Body of pancreas (tissue), 4 donors: ENCODE data around the gene TEX101.

ENCODE experiments used
- CTCF ChIP-seq, 7 experiments: fragments of 450-650 bp in 4 of 7; fragments of 200-600 bp in 3 of 7; sonication (generic) in 3 of 7; IDR thresholded peaks; one replicate each; pipeline ENCODE4 v1.5.1; 2016 to 2019; ENCODE audit warnings: antibody characterized with exemption in 7 of 7
- POLR2A ChIP-seq, 3 donors: fragments of 450-650 bp; IDR thresholded peaks; one replicate each; pipeline ENCODE4 v1.6.1; 2016; ENCODE audit warnings: antibody characterized with exemption in 3 of 3, mild to moderate bottlenecking in 2 of 3

- TF ChIP-seq CTCF (IDR thresholded peaks at IDR 0.05) (no peak), POLR2A (IDR thresholded peaks at IDR 0.05) (no peak)
These were observed 2.2 kb upstream of the TEX101 start for GRCh38 chr19:43412441-43412840.
